ENCODE results near the gene DSP. TPM values are rescaled to one million over a fixed set of nuclear protein-coding genes. Genes with fewer than 3 reads are reported as not detected.

The DSP gene
- total and polyA plus RNA-seq, 2 of the 13 experiments (the other 11 are each of a cell fraction or from before 2014, with no cell fraction given), result 89.8 to 117 TPM

- TF ChIP-seq SNAPC4 (CRISPR knock-in tag; IDR thresholded peaks at IDR 0.05), result 0 out of 2 replicates have a peak, but pooled peaks have one; percentile 15
- TF ChIP-seq HES4 (CRISPR knock-in tag; IDR thresholded peaks at IDR 0.05; ENCODE audit: borderline replicate concordance), result no peak
- TF ChIP-seq ZNF430 (CRISPR knock-in tag; IDR thresholded peaks at IDR 0.05), result no peak
- TF ChIP-seq ZNF24 (IDR thresholded peaks at IDR 0.05), result no peak
- no peak for TF ChIP-seq TCF12 (IDR thresholded peaks at IDR 0.05)
- 0 out of 2 replicates have a peak, but pooled peaks have one; percentile 8 for TF ChIP-seq TCF12 (CRISPR knock-in tag; IDR thresholded peaks at IDR 0.05)
- TF ChIP-seq PAF1 (CRISPR knock-in tag; IDR thresholded peaks at IDR 0.05), result no peak
- no peak for TF ChIP-seq ZNF256 (CRISPR knock-in tag; conservative IDR thresholded peaks at IDR 0.05)
- no peak for TF ChIP-seq ZSCAN12 (CRISPR knock-in tag; IDR thresholded peaks at IDR 0.05)
- no peak for TF ChIP-seq RBFOX2 (IDR thresholded peaks at IDR 0.05; ENCODE audit: low read depth, low read length)
- peak; percentile 45; the same call in 1 of the 2 replicates for TF ChIP-seq ZNF670 (CRISPR knock-in tag; IDR thresholded peaks at IDR 0.05; ENCODE audit: borderline replicate concordance)
- no peak for TF ChIP-seq ARNTL (CRISPR knock-in tag; IDR thresholded peaks at IDR 0.05)
- peak; percentile 40; the same call in 1 of the 2 replicates for TF ChIP-seq NR2F6 (IDR thresholded peaks at IDR 0.05)
- peak; percentile 42; the same call in 1 of the 2 replicates for TF ChIP-seq NR2F6 (CRISPR knock-in tag; IDR thresholded peaks at IDR 0.05)
- TF ChIP-seq CAMTA2 (CRISPR knock-in tag; IDR thresholded peaks at IDR 0.05; ENCODE audit: borderline replicate concordance), result no peak
- peak; percentile 20 for TF ChIP-seq ASH2L (IDR thresholded peaks at IDR 0.05; ENCODE audit: insufficient read length, low read depth, low read length)
- TF ChIP-seq PRDM4 (CRISPR knock-in tag; IDR thresholded peaks at IDR 0.05; ENCODE audit: borderline replicate concordance), result no peak
- TF ChIP-seq SAP130 (CRISPR knock-in tag; IDR thresholded peaks at IDR 0.05; ENCODE audit: low read depth), result peak; percentile 80
- TF ChIP-seq ZBTB21 (CRISPR knock-in tag; IDR thresholded peaks at IDR 0.05), result no peak
- no peak for TF ChIP-seq MBNL3 (CRISPR knock-in tag; conservative IDR thresholded peaks at IDR 0.05)
- TF ChIP-seq ZFP82 (CRISPR knock-in tag; IDR thresholded peaks at IDR 0.05; ENCODE audit: borderline replicate concordance), result no peak
- no peak for TF ChIP-seq BRCA1 (CRISPR knock-in tag; IDR thresholded peaks at IDR 0.05)
- TF ChIP-seq ZBTB20 (CRISPR knock-in tag; IDR thresholded peaks at IDR 0.05; ENCODE audit: borderline replicate concordance, low read depth), result no peak
Measured at GRCh38 chr6:7550433-7550801, 8.9 kb downstream of the DSP start (continued).
